GF-D8 (cell line): Measurements from ENCODE around the gene C21orf58.

Experiments used
- DNase-seq: peaks from one replicate; lab custom pipeline; 2025; lab: John Stamatoyannopoulos, UW

C21orf58 gene

GRCh38 chr21:46352913-46353312, 29.2 kb upstream of the C21orf58 start:
- no peak for DNase-seq

DNA sequence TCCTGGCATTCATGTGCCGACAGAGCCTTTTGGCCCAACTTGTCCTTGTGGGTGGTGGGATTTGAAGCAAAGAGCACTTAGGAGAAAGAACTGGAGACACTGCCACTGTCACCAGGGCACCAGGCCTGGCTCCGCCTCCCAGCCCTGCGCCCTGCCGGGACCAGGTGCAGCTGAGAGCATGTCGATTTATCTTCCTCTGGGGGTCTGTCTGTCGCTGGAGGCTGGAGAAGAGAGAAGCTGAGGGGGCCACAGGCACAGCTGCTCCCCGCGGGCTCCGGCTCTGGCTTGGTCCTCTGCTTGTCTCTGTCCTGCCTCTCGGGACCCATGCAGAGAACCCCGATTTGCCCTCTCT, 28.5 kb upstream of the C21orf58 start:
- no peak for DNase-seq

DNA sequence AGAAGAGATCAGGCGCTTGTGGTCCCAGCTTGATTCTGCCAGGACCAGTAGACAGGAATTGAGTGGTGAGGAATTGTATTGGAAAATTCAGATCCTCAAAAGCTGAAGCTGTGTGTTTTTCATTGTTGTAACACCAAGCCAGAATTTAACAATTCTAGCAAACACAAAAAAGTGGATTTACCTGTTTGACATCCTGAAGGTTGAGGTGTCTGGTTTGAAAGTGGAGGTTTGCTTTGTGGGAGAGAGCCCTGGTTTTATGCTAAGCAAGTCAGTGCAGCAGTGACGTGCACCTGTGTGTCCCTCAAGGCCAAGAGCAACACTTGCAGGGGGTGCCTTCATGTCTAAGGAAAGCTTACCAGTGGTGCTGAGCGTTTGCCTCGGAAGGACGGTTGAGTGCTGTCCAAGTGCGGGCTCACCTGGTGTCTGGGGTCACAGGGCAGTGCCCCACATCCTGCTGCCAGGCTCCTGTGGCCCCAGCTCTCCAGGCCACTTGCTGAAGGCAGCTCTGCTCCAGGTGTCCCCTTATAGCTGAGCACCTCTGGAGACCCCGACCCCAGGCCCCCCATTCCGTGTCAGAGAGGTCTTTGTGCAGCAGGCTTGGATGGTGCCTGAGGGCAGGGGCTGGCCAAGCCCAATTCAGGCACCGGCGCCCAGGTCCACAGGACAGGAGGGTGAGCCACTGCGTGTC, 27.9 kb upstream of the C21orf58 start:
- DNase-seq, result no peak

DNA sequence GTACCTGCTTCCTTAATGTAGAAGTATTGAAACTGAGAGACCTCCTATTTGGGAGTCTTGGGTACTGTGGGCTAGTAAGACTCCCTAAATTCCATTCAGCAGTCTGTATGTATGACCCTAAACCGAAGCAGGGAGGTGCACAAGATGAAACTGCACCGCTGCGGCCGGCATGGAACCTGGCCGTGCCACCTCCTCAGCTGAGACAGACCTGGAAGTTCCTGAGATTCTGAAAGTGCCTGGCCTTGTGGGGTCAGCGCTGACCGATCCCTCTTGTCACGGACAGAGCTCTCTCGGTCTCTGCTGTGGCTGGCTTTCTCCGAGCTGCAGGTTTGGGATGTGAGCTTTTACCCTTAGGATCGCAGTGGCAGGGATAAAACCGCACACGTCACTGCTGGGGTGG, 27.3 kb upstream of the C21orf58 start:
- DNase-seq, result no peak

- no peak for DNase-seq
Observed at GRCh38 chr21:46350571-46350970, 26.9 kb upstream of the C21orf58 start.

- no peak for DNase-seq
Observed at GRCh38 chr21:46349134-46349760, 25.6 kb upstream of the C21orf58 start.

- DNase-seq, result no peak
Observed at GRCh38 chr21:46347791-46348381, 24.2 kb upstream of the C21orf58 start.

DNA sequence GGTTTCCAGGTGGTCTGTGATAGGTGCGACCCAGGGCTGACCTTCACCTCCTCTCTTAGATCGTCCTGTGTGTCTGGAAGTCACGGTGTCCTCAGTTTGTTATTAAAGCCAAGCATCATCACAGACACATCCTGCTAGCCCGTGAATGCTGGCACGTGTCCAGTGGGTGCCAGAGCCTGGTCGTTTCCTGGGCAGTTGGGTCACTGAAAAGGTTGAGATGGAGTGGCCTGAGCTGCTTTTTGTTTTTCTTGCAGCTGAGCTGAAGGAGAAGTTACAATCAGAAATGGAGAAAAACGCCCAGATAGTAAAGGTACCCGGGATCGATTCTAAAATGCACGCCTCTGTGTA, 23.5 kb upstream of the C21orf58 start:
- DNase-seq, result no peak

DNA sequence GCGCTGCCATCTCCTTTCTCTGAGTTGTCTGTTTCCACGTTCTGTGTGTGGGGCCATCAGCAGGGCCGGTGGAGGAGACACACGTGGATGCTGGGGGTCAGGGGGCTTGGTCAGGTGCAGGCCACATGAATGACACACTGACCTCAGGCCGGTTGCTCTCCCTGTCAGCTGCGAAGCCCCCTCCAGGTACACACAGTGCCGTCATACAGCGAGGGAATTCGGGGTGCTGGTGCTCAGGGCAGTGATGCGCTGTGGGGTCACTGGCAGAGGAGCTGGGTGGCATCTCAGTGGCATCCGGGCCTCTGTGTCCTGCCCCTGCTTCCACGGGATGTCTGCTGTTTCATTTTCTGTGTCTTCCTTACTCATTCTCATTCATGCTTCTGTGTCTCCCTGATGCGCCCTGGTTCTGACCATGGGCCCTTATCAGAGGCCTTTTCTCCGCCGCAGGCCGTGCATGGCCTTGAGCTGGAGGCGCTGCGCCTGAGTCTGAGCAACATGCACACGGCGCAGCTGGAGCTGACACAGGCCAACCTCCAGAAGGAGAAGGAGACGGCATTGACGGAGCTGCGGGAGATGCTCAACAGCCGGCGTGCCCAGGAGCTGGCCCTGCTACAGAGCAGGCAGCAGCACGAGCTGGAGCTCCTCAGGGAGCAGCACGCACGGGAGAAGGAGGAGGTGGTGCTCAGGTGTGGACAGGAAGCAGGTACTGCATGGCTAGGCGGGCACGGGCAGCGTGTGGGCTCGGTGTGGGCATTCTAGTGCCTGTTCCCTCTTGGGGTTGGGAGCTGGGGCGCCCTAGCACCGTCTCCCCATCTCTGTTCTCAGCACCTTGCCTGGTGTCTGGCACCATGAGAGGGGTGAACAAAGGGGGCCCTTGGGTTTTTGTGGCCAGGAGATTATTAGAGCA, 22.9 kb upstream of the C21orf58 start:
- no peak for DNase-seq

GRCh38 chr21:46345861-46346260, 22.2 kb upstream of the C21orf58 start:
- DNase-seq, result no peak

DNA sequence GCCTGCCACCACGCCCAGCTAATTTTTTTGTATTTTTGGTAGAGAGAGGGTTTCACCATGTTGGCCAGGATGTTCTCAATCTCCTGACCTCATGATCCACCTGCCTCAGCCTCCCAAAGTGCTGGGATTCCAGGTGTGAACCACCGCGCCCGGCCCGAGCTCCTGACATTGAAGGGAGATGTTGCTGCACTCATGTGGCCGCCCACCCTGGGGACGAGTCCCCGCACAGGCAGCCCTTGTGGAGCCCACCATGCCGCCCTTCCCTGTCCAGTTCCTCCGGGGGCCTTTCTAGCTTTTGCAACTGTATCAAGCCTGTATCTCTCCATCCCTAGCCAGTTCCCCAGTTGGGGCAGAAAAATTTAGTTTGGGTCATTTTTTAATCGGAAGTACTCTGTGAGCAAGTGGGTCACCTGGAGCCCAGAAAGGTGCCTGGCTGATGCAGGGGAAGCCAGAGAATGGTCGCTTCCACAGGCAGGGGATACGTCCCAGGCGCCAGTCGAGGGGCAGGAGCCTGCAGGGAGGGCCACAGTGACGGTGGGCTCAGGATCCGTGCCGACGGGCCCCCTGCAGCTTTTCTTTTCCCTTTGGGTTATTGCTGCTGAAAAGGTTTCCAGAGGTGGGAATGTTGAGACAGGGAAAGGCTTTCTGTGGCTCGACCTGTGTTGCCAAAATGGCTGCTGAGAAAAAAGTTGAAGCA, 20.7 kb upstream of the C21orf58 start:
- no peak for DNase-seq

- no peak for DNase-seq
Observed at GRCh38 chr21:46340998-46341397, 17.3 kb upstream of the C21orf58 start.

DNA sequence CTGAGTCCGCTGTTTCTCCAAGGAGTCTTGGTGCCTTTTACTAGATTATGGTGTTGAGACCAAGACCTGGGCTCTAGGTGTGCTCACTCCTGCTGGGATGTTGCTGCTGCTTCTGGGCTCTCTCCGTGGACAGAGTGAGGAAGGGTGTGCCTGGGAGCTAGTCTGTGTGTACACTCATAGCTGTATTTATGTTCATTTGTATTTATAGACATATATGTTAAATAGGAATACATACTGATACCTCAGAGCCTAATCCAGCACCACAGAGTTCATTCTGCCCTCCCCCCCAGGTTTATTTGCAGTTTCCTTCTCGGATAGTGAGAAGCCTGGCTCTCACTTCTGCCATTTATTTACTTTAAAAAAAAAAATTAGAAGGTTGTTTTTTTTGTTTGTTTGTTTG, 12.9 kb upstream of the C21orf58 start:
- no peak for DNase-seq

GRCh38 chr21:46334351-46335140, 10.9 kb upstream of the C21orf58 start:
- no peak for DNase-seq

- DNase-seq, result no peak
Observed at GRCh38 chr21:46329796-46330195, 6.1 kb upstream of the C21orf58 start.

DNA sequence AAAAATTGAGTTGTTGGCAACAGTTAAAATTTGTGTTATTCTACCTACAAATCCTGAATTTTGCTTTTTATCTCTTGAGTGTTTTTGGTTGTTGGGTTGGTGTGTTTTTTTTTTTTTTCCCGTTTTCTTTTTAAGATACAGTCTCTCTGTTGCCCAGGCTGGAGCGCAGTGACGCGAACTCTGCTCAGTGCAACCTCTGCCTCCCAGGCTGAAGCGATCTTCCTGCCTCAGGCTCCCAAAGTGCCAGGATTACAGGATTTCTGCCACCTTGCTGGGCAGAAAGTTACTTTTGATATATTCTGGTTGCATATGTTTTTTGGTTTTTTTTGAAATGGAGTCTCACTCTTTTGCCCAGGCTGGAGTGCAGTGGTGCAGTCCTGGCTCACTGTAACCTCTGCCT, 4.5 kb upstream of the C21orf58 start:
- DNase-seq, result no peak

GRCh38 chr21:46327711-46328110, 4.0 kb upstream of the C21orf58 start:
- no peak for DNase-seq

DNA sequence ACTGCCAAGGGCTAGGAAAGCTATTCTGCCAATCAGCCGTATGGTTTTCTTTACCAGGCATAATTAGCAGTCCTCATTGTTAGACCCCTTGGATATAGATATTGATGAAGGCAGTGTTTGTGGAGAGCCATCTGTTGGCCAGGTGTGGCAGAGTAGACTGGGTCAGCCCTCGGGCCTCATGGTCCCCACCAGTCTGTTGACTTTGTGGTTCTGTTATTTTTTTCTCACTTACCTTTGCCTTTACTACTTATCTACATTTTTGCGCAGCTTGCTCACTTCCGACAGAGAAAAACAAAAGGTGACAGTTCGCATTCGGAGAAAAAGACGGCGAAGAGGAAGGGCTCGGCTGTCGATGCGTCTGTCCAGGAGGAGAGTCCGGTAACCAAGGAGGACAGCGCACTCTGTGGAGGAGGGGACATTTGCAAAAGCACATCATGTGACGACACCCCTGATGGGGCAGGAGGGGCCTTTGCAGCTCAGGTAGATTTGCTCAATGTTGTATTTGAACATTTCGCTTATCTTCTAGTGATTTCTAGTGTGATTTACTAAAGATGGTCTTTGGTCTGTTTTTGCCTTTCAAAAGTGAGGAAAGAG, 2.5 kb upstream of the C21orf58 start:
- DNase-seq, result no peak

- DNase-seq, result peak; percentile 29
Observed at GRCh38 chr21:46325073-46325912, 1.6 kb upstream of the C21orf58 start.
